NCI-H1436 (cell line): ENCODE data around the gene BBIP1.

Source experiments
- DNase-seq: peaks from one replicate; lab custom pipeline; 2025; lab: John Stamatoyannopoulos, UW

BBIP1 gene

GRCh38 chr10:110918643-110919348 lies at the start of gene BBIP1:
TSS of gene BBIP1 (minus strand) at chr10:110919180. CDS start at chr10:110918157, 1,023 bp downstream.
- peak; percentile 100 for DNase-seq

- no peak for DNase-seq
Measured at GRCh38 chr10:110967645-110968044, 48.7 kb upstream of the BBIP1 start.

GRCh38 chr10:110967009-110967630 lies 48.1 kb upstream of the BBIP1 start:
- no peak for DNase-seq

GRCh38 chr10:110966146-110966545 lies 47.2 kb upstream of the BBIP1 start:
- DNase-seq = no peak

GRCh38 chr10:110965216-110965615 lies 46.2 kb upstream of the BBIP1 start:
- DNase-seq = no peak

GRCh38 chr10:110964681-110965080 lies 45.7 kb upstream of the BBIP1 start:
- no peak for DNase-seq

GRCh38 chr10:110963162-110963561 lies 44.2 kb upstream of the BBIP1 start:
- no peak for DNase-seq

- no peak for DNase-seq
Measured at GRCh38 chr10:110962443-110962842, 43.5 kb upstream of the BBIP1 start.

- DNase-seq = no peak
Measured at GRCh38 chr10:110960333-110960712, 41.3 kb upstream of the BBIP1 start.

- DNase-seq = no peak
Measured at GRCh38 chr10:110959379-110960332, 40.7 kb upstream of the BBIP1 start.

GRCh38 chr10:110957606-110958005 lies 38.6 kb upstream of the BBIP1 start:
- no peak for DNase-seq

GRCh38 chr10:110951381-110951780 lies 32.4 kb upstream of the BBIP1 start:
- DNase-seq = no peak

GRCh38 chr10:110947061-110947595 lies 28.1 kb upstream of the BBIP1 start:
- DNase-seq = no peak

- DNase-seq = no peak
Measured at GRCh38 chr10:110946496-110946895, 27.5 kb upstream of the BBIP1 start.

- peak; percentile 6 for DNase-seq
Measured at GRCh38 chr10:110944792-110945396, 25.9 kb upstream of the BBIP1 start.

- DNase-seq = no peak
Measured at GRCh38 chr10:110939419-110939818, 20.4 kb upstream of the BBIP1 start.

- DNase-seq = no peak
Measured at GRCh38 chr10:110936757-110937156, 17.8 kb upstream of the BBIP1 start.

- no peak for DNase-seq
Measured at GRCh38 chr10:110932505-110933180, 13.7 kb upstream of the BBIP1 start.

GRCh38 chr10:110931769-110932381 lies 12.9 kb upstream of the BBIP1 start:
- no peak for DNase-seq

- DNase-seq = no peak
Measured at GRCh38 chr10:110927461-110927860, 8.5 kb upstream of the BBIP1 start.
